Fibroblast of the aortic adventitia (primary cell): ENCODE data around the gene DPP7. TPM values are rescaled to one million over a fixed set of nuclear protein-coding genes. Genes with fewer than 3 reads are reported as not detected.
"Not testable (repeated sequence)": the region's sequence is repeated elsewhere in the genome, so short reads cannot be mapped to it uniquely, and the experiment has no call there.

ENCODE experiments used
- DNase-seq: peaks from one replicate; pipeline ENCODE4 v3.0.0-alpha.2; 2010; ENCODE audit warnings: low read depth
- H3K4me3 ChIP-seq: 2 replicates; pipeline ENCODE4 v1.5.1; 2011; ENCODE audit warnings: low read depth, mild to moderate bottlenecking, control low read depth, low read length, moderate library complexity
- total RNA-seq: library from RNA; depleted of rRNA; stranded (reverse); fragments of >200 nt; gene quantifications from 2 replicates; pipeline ENCODE4 v1.2.3, GENCODE V29; 2012; ENCODE audit warnings: low replicate concordance
- TF ChIP-seq, protein P1 (sequence below): IDR thresholded peaks from 2 replicates; pipeline ENCODE4 v1.5.1; 2011; ENCODE audit warnings: mild to moderate bottlenecking, low read length, control low read depth, inconsistent platforms; ENCODE audit not compliant: insufficient read depth

The DPP7 gene
- total RNA-seq, 1 donor: 69.5 TPM

DNA sequence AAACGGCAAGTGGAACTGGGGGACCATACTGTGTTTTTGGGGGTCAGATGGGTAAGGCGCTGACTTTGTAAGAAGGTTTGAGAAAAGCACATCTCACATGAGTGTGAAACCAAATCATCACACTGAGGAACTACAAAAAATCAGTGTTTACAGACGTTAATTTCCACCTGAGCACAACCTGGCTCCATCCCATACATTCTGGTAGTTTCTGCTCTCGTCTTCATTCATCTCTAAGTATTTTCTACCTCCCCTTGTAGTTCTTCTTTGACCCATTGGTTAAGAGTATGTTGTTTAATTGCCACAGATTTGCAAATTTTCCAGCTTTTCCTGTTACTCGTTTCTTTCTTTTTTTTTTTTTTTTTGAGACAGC lies 8.9 kb upstream of the DPP7 start:
- no peak overlapping the region for H3K4me3 ChIP-seq
- TF ChIP-seq, protein P1, sequence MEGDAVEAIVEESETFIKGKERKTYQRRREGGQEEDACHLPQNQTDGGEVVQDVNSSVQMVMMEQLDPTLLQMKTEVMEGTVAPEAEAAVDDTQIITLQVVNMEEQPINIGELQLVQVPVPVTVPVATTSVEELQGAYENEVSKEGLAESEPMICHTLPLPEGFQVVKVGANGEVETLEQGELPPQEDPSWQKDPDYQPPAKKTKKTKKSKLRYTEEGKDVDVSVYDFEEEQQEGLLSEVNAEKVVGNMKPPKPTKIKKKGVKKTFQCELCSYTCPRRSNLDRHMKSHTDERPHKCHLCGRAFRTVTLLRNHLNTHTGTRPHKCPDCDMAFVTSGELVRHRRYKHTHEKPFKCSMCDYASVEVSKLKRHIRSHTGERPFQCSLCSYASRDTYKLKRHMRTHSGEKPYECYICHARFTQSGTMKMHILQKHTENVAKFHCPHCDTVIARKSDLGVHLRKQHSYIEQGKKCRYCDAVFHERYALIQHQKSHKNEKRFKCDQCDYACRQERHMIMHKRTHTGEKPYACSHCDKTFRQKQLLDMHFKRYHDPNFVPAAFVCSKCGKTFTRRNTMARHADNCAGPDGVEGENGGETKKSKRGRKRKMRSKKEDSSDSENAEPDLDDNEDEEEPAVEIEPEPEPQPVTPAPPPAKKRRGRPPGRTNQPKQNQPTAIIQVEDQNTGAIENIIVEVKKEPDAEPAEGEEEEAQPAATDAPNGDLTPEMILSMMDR: no peak
- no peak for DNase-seq

DNA sequence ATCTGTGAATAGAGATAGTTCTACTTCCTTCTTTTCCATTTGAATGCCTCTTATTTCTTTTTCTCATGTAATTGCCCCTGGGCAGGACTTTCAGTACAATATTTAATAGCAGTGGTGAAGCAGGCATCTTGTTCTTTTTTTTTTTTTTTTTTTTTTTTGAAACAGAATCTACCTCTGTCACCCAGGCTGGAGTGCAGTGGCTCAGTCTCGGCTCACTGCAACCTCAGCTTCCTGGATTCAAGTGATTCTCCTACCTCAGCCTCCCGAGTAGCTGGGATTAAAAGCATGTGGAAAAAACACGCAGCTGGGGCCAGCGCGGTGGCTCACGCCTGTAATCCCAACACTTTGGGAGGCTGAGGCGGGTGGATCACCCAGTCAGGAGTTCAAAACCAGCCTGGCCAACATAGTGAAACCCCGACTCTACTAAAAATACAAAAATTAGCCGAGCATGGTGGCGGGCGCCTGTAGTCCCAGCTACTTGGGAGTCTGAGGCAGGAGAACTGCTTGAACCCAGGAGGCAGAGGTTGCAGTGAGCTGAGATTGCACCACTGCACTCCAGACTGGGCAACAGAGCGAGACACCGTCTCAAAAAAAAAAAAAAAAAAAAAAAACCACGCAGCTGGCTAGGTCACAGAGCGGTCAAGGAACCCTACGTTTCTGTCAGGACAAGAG lies 8.4 kb upstream of the DPP7 start:
- H3K4me3 ChIP-seq, DNase-seq: not testable (repeated sequence)

DNA sequence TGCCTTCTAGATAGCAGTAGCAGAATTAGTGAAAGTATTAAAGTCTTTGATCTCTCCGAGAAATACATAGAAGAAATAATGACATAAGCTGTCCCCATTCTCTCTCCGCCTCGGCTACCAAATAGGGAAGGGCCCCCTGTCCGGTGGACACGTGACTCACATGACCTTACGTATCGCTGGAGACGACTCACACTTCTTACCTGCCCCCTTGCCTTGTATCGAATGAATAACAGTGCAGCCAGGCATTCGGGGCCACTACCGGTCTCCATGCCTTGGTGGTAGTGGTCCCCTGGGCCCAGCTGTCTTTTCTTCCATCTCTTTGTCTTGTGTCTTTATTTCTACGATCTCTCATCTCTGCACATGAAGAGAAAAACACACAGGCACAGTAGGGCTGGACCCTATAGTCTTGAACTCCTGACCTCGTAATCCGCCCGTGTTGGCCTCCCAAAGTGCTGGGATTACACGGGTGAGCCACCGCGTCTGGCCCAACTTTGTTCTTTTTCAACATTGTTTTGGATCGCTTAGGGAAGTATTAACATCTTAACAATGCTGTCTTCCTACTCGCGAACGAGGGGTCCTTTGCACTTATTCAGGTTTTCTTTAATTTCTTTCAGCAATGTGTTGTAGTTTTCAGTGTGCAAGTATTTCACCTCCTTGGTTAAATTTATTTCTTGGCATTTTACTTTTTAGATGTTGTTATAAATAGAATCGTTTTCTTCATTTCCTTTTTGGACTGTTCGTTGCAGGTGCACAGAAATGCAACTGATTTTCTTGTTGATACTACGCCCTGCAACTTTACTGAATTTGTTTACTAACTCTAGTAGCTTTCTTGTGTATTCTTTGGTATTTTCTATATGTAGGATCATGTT lies 7.6 kb upstream of the DPP7 start:
- H3K4me3 ChIP-seq, DNase-seq: not testable (repeated sequence)

DNA sequence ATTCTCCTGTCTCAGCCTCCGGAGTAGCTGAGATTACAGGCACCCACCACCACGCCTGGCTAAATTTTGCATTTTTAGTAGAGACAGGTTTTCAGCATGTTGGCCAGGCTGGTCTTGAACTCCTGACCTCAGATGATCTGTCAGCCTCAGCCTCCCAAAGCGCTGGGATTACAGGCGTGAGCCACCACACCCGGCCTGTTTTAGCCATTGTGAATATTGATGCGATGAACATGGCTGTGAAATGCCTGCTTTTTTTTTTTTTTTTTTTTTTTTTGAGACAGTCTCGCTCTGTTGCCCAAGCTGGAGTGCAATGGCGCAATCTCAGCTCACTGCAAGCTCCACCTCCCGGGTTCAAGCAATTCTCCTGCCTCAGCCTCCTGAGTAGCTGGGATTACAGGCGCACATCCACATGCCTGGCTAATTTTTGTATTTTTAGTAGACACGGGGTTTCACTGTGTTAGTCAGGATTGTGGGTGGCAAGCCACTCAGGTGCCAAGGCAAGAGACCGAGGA lies 3.6 kb upstream of the DPP7 start:
- not testable (repeated sequence) for H3K4me3 ChIP-seq, DNase-seq

DNA sequence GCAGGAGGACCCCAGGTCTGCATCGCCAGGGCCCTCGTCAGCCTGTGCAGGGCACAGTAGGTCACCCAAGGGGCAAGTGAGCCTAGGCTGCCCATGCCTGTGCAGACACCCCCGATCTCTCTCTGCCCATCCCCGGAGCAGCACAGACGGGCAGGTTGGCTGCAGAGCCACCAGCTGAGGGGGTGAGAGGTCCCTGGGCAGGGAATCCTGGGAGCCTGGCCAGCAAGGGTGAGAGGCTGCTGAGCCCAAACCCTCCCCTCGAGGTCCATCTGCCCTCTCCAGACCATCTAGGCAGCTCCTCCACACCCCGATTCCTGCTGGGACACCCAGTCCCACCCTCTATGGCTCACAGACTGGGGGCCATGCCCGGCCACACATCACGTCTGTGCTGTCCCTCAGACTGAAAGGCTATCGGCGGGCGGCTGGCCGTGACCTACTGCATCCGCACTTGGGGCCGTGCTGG lies 2.8 kb upstream of the DPP7 start:
- TF ChIP-seq, protein P1: no peak
- DNase-seq: no peak
- no peak overlapping the region for H3K4me3 ChIP-seq

DNA sequence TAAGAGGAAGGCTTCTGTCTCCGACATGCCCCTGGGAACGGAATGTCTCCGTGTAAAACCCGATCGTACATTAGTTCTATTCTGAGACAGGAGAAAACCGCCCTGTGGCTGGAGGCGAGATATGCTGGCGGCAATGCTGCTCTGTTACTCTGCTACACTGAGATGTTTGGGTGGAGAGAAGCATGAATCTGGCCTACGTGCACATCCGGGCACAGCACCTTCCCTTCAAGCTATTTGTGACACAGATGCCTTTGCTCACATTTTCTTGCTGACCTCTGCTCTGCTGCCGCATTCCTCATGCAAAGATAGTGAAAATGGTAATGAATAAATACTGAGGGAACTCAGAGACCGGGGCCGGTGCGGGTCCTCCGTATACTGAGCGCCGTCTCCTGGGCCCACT lies 2.2 kb upstream of the DPP7 start:
- peak; percentile 18 for DNase-seq
- H3K4me3 ChIP-seq: no peak overlapping the region
- TF ChIP-seq, protein P1: no peak

DNA sequence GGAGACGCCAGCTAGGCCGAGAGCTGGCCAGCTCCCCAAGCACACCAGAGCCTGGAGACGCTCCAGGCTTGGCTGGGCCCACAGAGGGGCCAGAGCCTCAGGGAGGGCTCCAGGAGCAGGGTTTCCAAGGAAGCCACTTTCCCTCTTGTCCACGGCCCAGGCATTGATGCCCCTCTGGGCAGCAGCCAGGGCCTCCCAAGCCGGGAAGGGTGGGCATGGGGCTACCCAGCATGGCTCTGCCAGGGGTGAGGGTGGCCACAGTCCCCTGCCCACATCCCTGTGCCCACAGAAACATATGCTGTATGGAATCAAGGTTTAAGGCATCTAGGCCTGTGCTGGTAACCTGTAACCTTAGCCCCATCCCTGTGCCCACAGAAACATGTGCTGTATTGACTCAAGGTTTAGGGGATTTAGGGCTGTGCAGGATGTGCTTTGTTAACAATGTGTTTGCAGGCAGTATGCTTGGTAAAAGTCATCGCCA lies 1.5 kb upstream of the DPP7 start:
- TF ChIP-seq, protein P1: no peak
- DNase-seq: no peak
- no peak overlapping the region for H3K4me3 ChIP-seq

DNA sequence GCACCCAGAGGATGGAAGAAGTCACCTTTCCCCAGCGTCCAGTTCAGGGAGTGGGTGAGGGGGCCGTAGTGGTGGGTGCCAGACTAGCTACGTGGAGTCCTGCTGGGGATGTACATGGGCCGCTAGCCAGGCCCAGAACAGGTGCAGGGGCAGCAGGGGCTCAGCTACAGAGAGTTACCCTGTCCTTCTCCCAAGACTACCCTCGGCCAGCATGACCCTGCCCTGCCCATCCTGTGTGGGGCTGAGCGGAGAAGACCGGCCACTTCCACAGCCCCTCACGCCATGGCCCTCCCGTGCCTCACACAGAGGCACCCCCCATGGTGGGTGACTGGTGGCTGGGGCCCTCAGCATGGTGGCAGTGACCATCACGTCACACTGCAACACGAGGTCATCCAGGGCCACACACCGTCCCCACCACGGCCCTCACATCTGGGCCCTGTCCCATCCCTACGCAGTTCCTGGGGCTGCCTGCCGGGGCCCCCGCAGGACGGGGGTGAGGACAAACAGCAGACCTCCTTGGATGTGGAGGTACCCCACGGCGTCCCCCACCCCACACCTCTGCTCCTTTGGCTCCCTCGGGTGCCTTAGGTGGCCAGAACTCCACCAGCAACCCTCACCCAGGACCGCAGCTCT lies 977 bp upstream of the DPP7 start:
- DNase-seq: no peak
- H3K4me3 ChIP-seq: no peak overlapping the region
- TF ChIP-seq, protein P1: no peak
